NT2/D1 (cell line): Measurements from ENCODE around the gene TLDC2.

Experiments used
- DNase-seq: peaks from one replicate; pipeline ENCODE4 v3.0.0-alpha.2; 2011; ENCODE audit warnings: low read depth, low spot score
- H3K27me3 ChIP-seq: 2 replicates; pipeline ENCODE4 v1.6.0; 2011; ENCODE audit warnings: mild to moderate bottlenecking; ENCODE audit not compliant: insufficient read length, insufficient read depth
- H3K36me3 ChIP-seq: 2 replicates; pipeline ENCODE4 v1.6.1; 2011; ENCODE audit warnings: mild to moderate bottlenecking, low read length, mixed read lengths; ENCODE audit not compliant: insufficient read depth, insufficient read length
- H3K4me1 ChIP-seq: 2 replicates; pipeline ENCODE4 v1.5.1; 2011; ENCODE audit not compliant: insufficient read depth, insufficient read length
- H3K4me3 ChIP-seq: 2 replicates; pipeline ENCODE4 v1.5.1; 2011; ENCODE audit warnings: low read depth; ENCODE audit not compliant: insufficient read length
- H3K9ac ChIP-seq: 2 replicates; pipeline ENCODE4 v1.6.0; 2011; ENCODE audit warnings: low read depth; ENCODE audit not compliant: insufficient read length
- H3K9me3 ChIP-seq: 2 replicates; pipeline ENCODE4 v1.5.1; 2011; ENCODE audit warnings: mild to moderate bottlenecking, low read length; ENCODE audit not compliant: insufficient read depth
- SUZ12 ChIP-seq: IDR thresholded peaks from 2 replicates; pipeline ENCODE4 v1.6.1; 2011; ENCODE audit not compliant: insufficient read length, insufficient read depth; ENCODE audit errors: extremely low read depth
- YY1 ChIP-seq: IDR thresholded peaks from 2 replicates; pipeline ENCODE4 v1.6.1; 2011; ENCODE audit not compliant: insufficient read length, insufficient read depth
- ZNF274 ChIP-seq: IDR thresholded peaks from 2 replicates; pipeline ENCODE4 v1.6.1; 2011; ENCODE audit warnings: mild to moderate bottlenecking, low read depth, low read length

The TLDC2 gene

GRCh38 chr20:36847009-36847709, 28.8 kb upstream of the TLDC2 start:
- TF ChIP-seq YY1 (no peak), SUZ12 (no peak), ZNF274 (no peak)
- Histone ChIP-seq H3K9me3 (peaks cover 12% of the 10 kb centered on the region), H3K4me1 (peaks cover 16% of the 10 kb centered on the region), H3K9ac (peak overlapping the region; percentile 18), H3K4me3 (no peak overlapping the region), H3K36me3 (peaks cover 16% of the 10 kb centered on the region), H3K27me3 (no peaks in the 10 kb centered on the region)
- DNase-seq: no peak

GRCh38 chr20:36847710-36848040, 28.3 kb upstream of the TLDC2 start:
- Histone ChIP-seq H3K9me3 (peaks cover 12% of the 10 kb centered on the region), H3K4me3 (no peak overlapping the region), H3K36me3 (peaks cover 17% of the 10 kb centered on the region), H3K27me3 (no peaks in the 10 kb centered on the region), H3K4me1 (peaks cover 15% of the 10 kb centered on the region), H3K9ac (no peak overlapping the region)
- no peak for DNase-seq
- no peak for TF ChIP-seq SUZ12
- TF ChIP-seq YY1: no peak
- TF ChIP-seq ZNF274: no peak

GRCh38 chr20:36848078-36848660, 27.8 kb upstream of the TLDC2 start:
- TF ChIP-seq ZNF274 (no peak), YY1 (no peak)
- no peaks in the 10 kb centered on the region for H3K27me3 ChIP-seq
- no peak for DNase-seq
- H3K4me3 ChIP-seq: no peak overlapping the region
- H3K4me1 ChIP-seq: peaks cover 10% of the 10 kb centered on the region
- peaks cover 19% of the 10 kb centered on the region for H3K36me3 ChIP-seq
- H3K9ac ChIP-seq: no peak overlapping the region
- peaks cover 12% of the 10 kb centered on the region for H3K9me3 ChIP-seq

GRCh38 chr20:36848677-36849076, 27.3 kb upstream of the TLDC2 start:
- H3K9ac ChIP-seq: no peak overlapping the region
- no peaks in the 10 kb centered on the region for H3K27me3 ChIP-seq
- no peak overlapping the region for H3K4me3 ChIP-seq
- peaks cover 24% of the 10 kb centered on the region for H3K36me3 ChIP-seq
- no peak for DNase-seq
- TF ChIP-seq ZNF274: no peak
- no peak for TF ChIP-seq YY1
- no peak for TF ChIP-seq SUZ12
- H3K4me1 ChIP-seq: peaks cover 11% of the 10 kb centered on the region
- H3K9me3 ChIP-seq: peaks cover 12% of the 10 kb centered on the region

GRCh38 chr20:36849333-36850065, 26.4 kb upstream of the TLDC2 start:
- Histone ChIP-seq H3K9ac (no peak overlapping the region), H3K36me3 (peaks cover 23% of the 10 kb centered on the region), H3K27me3 (no peaks in the 10 kb centered on the region), H3K4me1 (peaks cover 18% of the 10 kb centered on the region), H3K9me3 (peaks cover 12% of the 10 kb centered on the region), H3K4me3 (no peak overlapping the region)
- DNase-seq: no peak
- TF ChIP-seq YY1 (no peak), ZNF274 (no peak)

GRCh38 chr20:36850759-36851158, 25.2 kb upstream of the TLDC2 start:
- Histone ChIP-seq H3K36me3 (peaks cover 23% of the 10 kb centered on the region), H3K27me3 (no peaks in the 10 kb centered on the region), H3K9ac (no peak overlapping the region), H3K9me3 (peaks cover 12% of the 10 kb centered on the region), H3K4me1 (peaks cover 24% of the 10 kb centered on the region), H3K4me3 (no peak overlapping the region)
- no peak for TF ChIP-seq YY1
- no peak for TF ChIP-seq ZNF274
- no peak for TF ChIP-seq SUZ12
- no peak for DNase-seq

GRCh38 chr20:36851490-36851889, 24.4 kb upstream of the TLDC2 start:
- no peak for DNase-seq
- TF ChIP-seq ZNF274: no peak
- no peak for TF ChIP-seq YY1
- no peak for TF ChIP-seq SUZ12
- Histone ChIP-seq H3K36me3 (peaks cover 23% of the 10 kb centered on the region), H3K4me3 (no peak overlapping the region), H3K9me3 (peaks cover 12% of the 10 kb centered on the region), H3K27me3 (no peaks in the 10 kb centered on the region), H3K9ac (no peak overlapping the region), H3K4me1 (peaks cover 29% of the 10 kb centered on the region)
